Neural cell (in vitro differentiated cells): ENCODE data around the gene ARHGEF4. TPM values are rescaled to one million over a fixed set of nuclear protein-coding genes. Genes with fewer than 3 reads are reported as not detected.

Source experiments
- H2AFZ ChIP-seq: fragments of 200-600, 300-800 bp; sonication (generic), shearing (Covaris generic); 2 replicates; pipeline ENCODE4 v1.6.0; 2014; ENCODE audit warnings: low read depth, mild to moderate bottlenecking, antibody characterized with exemption, low read length, moderate library complexity
- H3F3A ChIP-seq: fragments of 200-600 bp; shearing (Covaris generic); 2 replicates; pipeline ENCODE4 v1.6.1; 2016; ENCODE audit warnings: mild to moderate bottlenecking, moderate library complexity, mixed read lengths, antibody characterized with exemption, low read length; ENCODE audit not compliant: insufficient read depth, poor library complexity, severe bottlenecking
- H3K27ac ChIP-seq: fragments of 200-600, 300-800 bp; sonication (generic), shearing (Covaris generic); 2 replicates; pipeline ENCODE4 v1.5.1; 2014; ENCODE audit warnings: mild to moderate bottlenecking, low read length, moderate library complexity
- H3K27me3 ChIP-seq: fragments of 300-800, 200-600 bp; sonication (generic), shearing (Covaris generic); 2 replicates; pipeline ENCODE4 v1.6.0; 2014; ENCODE audit warnings: mild to moderate bottlenecking, low read depth, low read length, moderate library complexity; ENCODE audit not compliant: insufficient read depth
- H3K36me3 ChIP-seq: fragments of 300-800, 200-600 bp; sonication (generic), shearing (Covaris generic); 2 replicates; pipeline ENCODE4 v1.5.1; 2014; ENCODE audit warnings: mild to moderate bottlenecking, antibody characterized with exemption, low read length, moderate library complexity; ENCODE audit not compliant: insufficient read depth
- H3K4me2 ChIP-seq: fragments of 300-800, 200-600 bp; sonication (generic), shearing (Covaris generic); 2 replicates; pipeline ENCODE4 v1.6.0; 2014; ENCODE audit warnings: mild to moderate bottlenecking, low read length
- H3K4me3 ChIP-seq: fragments of 300-800, 200-600 bp; sonication (generic), shearing (Covaris generic); 2 replicates; pipeline ENCODE4 v1.5.1; 2014; ENCODE audit warnings: mild to moderate bottlenecking, low read length, moderate library complexity
- H3K79me2 ChIP-seq: fragments of 200-600 bp; shearing (Covaris generic); replicated peaks from 2 replicates; pipeline ENCODE4 v1.6.0; 2014; ENCODE audit warnings: mild to moderate bottlenecking, low read length, moderate library complexity; ENCODE audit not compliant: insufficient read depth
- H3K9ac ChIP-seq: fragments of 300-800, 200-600 bp; sonication (generic), shearing (Covaris generic); 2 replicates; pipeline ENCODE4 v1.6.1; 2016; ENCODE audit warnings: mild to moderate bottlenecking, low read length, mixed read lengths
- H3K9me2 ChIP-seq: fragments of 200-600 bp; shearing (Covaris generic); 2 replicates; pipeline ENCODE4 v1.6.1; 2016; ENCODE audit warnings: mild to moderate bottlenecking, low read length, mixed read lengths; ENCODE audit not compliant: insufficient read depth
- H3K9me3 ChIP-seq: fragments of 200-600, 300-800 bp; sonication (generic), shearing (Covaris generic); 2 replicates; pipeline ENCODE4 v1.6.1; 2016; ENCODE audit warnings: mild to moderate bottlenecking, mixed run types, low read length, moderate library complexity, mixed read lengths
- H4K20me1 ChIP-seq: fragments of 200-600 bp; shearing (Covaris generic); 2 replicates; pipeline ENCODE4 v1.6.1; 2016; ENCODE audit warnings: mild to moderate bottlenecking, mixed run types; ENCODE audit not compliant: insufficient read depth
- EP300 ChIP-seq: fragments of 450-650 bp; conservative IDR thresholded peaks from 2 replicates; pipeline ENCODE4 v1.6.1; 2014; ENCODE audit warnings: antibody characterized with exemption, mild to moderate bottlenecking, moderate library complexity; ENCODE audit not compliant: poor library complexity, severe bottlenecking
- EZH2 ChIP-seq: fragments of 200-600, 300-800 bp; shearing (Covaris generic), sonication (generic); IDR thresholded peaks from 2 replicates; pipeline ENCODE4 v1.6.1; 2014; ENCODE audit warnings: antibody characterized with exemption, low read length, borderline replicate concordance, mild to moderate bottlenecking; ENCODE audit not compliant: insufficient read depth, poor library complexity, severe bottlenecking
- MXI1 ChIP-seq: fragments of 450-650 bp; conservative IDR thresholded peaks from 2 replicates; pipeline ENCODE4 v1.6.1; 2014; ENCODE audit warnings: antibody characterized with exemption, mild to moderate bottlenecking; ENCODE audit not compliant: poor library complexity, severe bottlenecking
- POLR2AphosphoS5 ChIP-seq: IDR thresholded peaks from 2 replicates; pipeline ENCODE4 v1.6.1; 2012
- RAD21 ChIP-seq: fragments of 450-650 bp; conservative IDR thresholded peaks from 2 replicates; pipeline ENCODE4 v1.6.1; 2014; ENCODE audit warnings: antibody characterized with exemption, mild to moderate bottlenecking, moderate library complexity
- SMC3 ChIP-seq: fragments of 450-650 bp; conservative IDR thresholded peaks from 2 replicates; pipeline ENCODE4 v1.6.1; 2014; ENCODE audit warnings: antibody characterized with exemption, mild to moderate bottlenecking, moderate library complexity; ENCODE audit not compliant: poor library complexity
- TAF1 ChIP-seq: IDR thresholded peaks from 2 replicates; pipeline ENCODE4 v1.6.1; 2012; ENCODE audit warnings: low read depth
- polyA plus RNA-seq: library from polyadenylated mRNA; depleted of rRNA; stranded (reverse); fragments of >200 nt; gene quantifications from 2 replicates; pipeline ENCODE4 v1.2.3, GENCODE V29; 2014
- TF ChIP-seq, protein P1 (sequence below): IDR thresholded peaks from 2 replicates; pipeline ENCODE4 v1.6.1; 2012; ENCODE audit warnings: borderline replicate concordance
- TF ChIP-seq, protein P2 (sequence below): fragments of 450-650 bp; IDR thresholded peaks from 2 replicates; pipeline ENCODE4 v1.5.1; 2014; ENCODE audit warnings: antibody characterized with exemption, mild to moderate bottlenecking, moderate library complexity; ENCODE audit not compliant: poor library complexity, severe bottlenecking

Gene ARHGEF4
- polyA plus RNA-seq, 1 donor from 2014 or later, result 45.9 TPM

DNA sequence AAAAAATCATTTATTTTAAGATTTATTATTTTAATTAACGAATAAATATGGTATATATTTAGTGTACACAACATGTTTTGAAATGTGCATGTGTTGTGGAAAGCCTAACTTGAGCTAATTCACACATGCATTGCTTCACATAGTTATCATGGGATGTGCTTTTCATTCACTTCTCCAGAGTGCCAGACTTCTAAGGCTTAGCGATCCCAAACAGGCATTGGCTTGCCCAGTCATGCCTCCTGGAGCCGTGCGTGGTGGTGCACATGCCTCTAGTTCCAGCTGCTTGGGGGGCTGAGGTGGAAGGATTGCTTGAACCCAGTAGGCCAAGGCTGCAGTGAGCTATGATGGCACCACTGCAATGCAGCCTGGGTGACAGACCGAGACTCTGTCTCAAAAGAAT is 40.5 kb downstream of the ARHGEF4 start:
- TF ChIP-seq EZH2 (no peak), MXI1 (no peak), RAD21 (no peak), EP300 (no peak), POLR2AphosphoS5 (no peak), TAF1 (no peak), SMC3 (no peak)
- TF ChIP-seq, protein P1, sequence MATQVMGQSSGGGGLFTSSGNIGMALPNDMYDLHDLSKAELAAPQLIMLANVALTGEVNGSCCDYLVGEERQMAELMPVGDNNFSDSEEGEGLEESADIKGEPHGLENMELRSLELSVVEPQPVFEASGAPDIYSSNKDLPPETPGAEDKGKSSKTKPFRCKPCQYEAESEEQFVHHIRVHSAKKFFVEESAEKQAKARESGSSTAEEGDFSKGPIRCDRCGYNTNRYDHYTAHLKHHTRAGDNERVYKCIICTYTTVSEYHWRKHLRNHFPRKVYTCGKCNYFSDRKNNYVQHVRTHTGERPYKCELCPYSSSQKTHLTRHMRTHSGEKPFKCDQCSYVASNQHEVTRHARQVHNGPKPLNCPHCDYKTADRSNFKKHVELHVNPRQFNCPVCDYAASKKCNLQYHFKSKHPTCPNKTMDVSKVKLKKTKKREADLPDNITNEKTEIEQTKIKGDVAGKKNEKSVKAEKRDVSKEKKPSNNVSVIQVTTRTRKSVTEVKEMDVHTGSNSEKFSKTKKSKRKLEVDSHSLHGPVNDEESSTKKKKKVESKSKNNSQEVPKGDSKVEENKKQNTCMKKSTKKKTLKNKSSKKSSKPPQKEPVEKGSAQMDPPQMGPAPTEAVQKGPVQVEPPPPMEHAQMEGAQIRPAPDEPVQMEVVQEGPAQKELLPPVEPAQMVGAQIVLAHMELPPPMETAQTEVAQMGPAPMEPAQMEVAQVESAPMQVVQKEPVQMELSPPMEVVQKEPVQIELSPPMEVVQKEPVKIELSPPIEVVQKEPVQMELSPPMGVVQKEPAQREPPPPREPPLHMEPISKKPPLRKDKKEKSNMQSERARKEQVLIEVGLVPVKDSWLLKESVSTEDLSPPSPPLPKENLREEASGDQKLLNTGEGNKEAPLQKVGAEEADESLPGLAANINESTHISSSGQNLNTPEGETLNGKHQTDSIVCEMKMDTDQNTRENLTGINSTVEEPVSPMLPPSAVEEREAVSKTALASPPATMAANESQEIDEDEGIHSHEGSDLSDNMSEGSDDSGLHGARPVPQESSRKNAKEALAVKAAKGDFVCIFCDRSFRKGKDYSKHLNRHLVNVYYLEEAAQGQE, result no peak
- TF ChIP-seq, protein P2, sequence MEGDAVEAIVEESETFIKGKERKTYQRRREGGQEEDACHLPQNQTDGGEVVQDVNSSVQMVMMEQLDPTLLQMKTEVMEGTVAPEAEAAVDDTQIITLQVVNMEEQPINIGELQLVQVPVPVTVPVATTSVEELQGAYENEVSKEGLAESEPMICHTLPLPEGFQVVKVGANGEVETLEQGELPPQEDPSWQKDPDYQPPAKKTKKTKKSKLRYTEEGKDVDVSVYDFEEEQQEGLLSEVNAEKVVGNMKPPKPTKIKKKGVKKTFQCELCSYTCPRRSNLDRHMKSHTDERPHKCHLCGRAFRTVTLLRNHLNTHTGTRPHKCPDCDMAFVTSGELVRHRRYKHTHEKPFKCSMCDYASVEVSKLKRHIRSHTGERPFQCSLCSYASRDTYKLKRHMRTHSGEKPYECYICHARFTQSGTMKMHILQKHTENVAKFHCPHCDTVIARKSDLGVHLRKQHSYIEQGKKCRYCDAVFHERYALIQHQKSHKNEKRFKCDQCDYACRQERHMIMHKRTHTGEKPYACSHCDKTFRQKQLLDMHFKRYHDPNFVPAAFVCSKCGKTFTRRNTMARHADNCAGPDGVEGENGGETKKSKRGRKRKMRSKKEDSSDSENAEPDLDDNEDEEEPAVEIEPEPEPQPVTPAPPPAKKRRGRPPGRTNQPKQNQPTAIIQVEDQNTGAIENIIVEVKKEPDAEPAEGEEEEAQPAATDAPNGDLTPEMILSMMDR, result no peak
- no peaks in the 10 kb centered on the region for H3K79me2 ChIP-seq
- H3F3A ChIP-seq, result no peaks in the 10 kb centered on the region
- H2AFZ ChIP-seq, result no peak overlapping the region
- no peaks in the 10 kb centered on the region for H3K27me3 ChIP-seq
- no peak overlapping the region for H3K27ac ChIP-seq
- no peak overlapping the region for H3K4me2 ChIP-seq
- H3K9ac ChIP-seq, result no peak overlapping the region
- no peaks in the 10 kb centered on the region for H3K9me2 ChIP-seq
- no peaks in the 10 kb centered on the region for H4K20me1 ChIP-seq
- no peaks in the 10 kb centered on the region for H3K9me3 ChIP-seq
- no peak overlapping the region for H3K4me3 ChIP-seq
- no peaks in the 10 kb centered on the region for H3K36me3 ChIP-seq

DNA sequence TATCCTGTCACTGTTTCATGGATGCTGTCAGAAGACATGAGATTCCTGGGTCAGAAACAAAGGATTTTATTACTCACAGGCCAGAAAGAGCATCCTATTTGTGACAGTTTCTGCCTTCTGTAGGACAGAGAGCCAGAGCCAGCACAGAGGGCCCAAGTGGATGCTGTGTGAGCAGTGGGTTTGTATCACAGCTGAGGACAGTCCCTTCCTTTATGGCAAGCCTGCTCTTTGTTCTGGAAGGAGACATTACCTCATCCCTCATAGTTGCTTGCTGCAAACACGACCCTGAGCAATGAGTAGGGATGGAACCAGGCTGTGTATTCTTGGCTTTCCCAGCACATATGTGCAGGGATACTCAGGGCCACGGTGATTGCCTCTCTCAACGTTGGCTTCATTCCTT is 41.6 kb downstream of the ARHGEF4 start:
- no peak overlapping the region for H2AFZ ChIP-seq
- TF ChIP-seq EP300, result no peak
- TF ChIP-seq, protein P1, result no peak
- TF ChIP-seq EZH2, result no peak
- no peak for TF ChIP-seq MXI1
- TF ChIP-seq SMC3, result no peak
- no peak for TF ChIP-seq RAD21
- TF ChIP-seq, protein P2, result no peak
- TF ChIP-seq TAF1, result no peak
- no peak for TF ChIP-seq POLR2AphosphoS5
- no peak overlapping the region for H3K4me2 ChIP-seq
- no peaks in the 10 kb centered on the region for H3F3A ChIP-seq
- no peak overlapping the region for H3K9ac ChIP-seq
- H3K4me3 ChIP-seq, result no peak overlapping the region
- no peaks in the 10 kb centered on the region for H3K9me3 ChIP-seq
- H3K27me3 ChIP-seq, result no peaks in the 10 kb centered on the region
- H4K20me1 ChIP-seq, result no peaks in the 10 kb centered on the region
- H3K36me3 ChIP-seq, result no peaks in the 10 kb centered on the region
- H3K27ac ChIP-seq, result no peak overlapping the region
- no peaks in the 10 kb centered on the region for H3K9me2 ChIP-seq
- H3K79me2 ChIP-seq, result no peaks in the 10 kb centered on the region
